Activated CD4-positive, alpha-beta T cell treated with anti-CD3 and anti-CD28 coated beads, Interleukin-10, Interleukin-2, amounts not matched to agents 100 ng/mL and 50 ng/mL, durations not matched to agents 16 hours and 8 hours (primary cell): ENCODE data around the gene C2CD2L.
"Not testable (repeated sequence)": the region's sequence is repeated elsewhere in the genome, so short reads cannot be mapped to it uniquely, and the experiment has no call there.

Experiments used
- DNase-seq: peaks from one replicate; pipeline ENCODE4 v3.0.0-alpha.2; 2020

C2CD2L gene

DNA sequence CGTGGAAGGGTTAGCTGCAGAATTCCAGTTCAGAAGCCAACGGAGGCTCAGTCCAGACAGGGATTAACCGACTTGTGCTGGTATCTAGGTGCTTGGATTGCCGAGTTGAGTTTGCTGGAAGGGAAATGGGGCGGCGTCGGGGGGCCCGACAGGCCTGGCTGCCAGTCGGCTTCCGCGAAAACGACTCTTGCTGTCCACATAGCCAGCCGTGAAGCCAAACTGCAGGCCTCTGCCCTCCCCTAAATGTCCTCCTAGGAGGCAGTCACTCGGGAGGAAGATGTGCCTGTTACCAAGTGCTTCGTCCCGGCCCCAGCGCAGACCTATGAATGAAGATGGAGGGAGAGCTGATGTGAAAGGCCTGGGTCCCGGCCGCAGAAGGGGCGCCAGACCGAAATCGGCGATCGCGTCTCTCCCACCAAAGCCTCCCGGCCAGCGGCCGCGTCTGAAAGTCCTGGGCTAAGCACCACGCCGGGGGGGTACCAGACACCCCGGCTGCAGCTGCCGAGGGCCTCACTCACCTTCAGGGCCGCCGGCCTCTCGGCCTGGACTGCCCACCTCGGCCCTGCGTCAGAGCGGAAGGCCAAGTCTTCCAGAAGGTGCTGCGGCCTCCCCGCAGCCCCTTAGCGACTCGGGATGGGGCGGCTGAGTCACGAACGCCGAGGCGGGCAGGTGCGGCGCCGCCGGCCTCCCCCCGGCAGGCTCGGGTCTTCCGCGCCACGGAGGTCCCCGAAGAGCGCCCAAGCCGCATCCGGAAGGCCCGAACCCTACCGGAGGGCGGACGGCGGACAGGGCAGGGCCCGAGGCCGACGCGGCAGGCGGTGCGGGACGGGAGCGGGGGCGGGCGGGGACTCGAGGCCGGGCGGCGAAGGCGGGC lies 13.0 kb upstream of the C2CD2L start:
- peak; percentile 60 for DNase-seq

DNA sequence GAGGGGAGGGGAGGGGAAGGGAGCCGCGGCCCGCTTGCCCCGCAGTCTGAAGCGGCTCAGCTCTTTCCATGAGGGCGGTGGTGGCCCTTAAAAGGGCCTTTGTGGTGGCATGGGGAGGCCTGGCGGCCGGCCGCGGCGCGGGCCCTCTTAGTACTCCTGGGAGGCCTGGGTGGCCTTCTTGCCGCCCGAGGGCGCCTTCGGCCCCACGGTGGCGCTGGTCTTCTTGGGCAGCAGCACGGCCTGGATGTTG lies 12.4 kb upstream of the C2CD2L start:
- peak; percentile 78 for DNase-seq

DNA sequence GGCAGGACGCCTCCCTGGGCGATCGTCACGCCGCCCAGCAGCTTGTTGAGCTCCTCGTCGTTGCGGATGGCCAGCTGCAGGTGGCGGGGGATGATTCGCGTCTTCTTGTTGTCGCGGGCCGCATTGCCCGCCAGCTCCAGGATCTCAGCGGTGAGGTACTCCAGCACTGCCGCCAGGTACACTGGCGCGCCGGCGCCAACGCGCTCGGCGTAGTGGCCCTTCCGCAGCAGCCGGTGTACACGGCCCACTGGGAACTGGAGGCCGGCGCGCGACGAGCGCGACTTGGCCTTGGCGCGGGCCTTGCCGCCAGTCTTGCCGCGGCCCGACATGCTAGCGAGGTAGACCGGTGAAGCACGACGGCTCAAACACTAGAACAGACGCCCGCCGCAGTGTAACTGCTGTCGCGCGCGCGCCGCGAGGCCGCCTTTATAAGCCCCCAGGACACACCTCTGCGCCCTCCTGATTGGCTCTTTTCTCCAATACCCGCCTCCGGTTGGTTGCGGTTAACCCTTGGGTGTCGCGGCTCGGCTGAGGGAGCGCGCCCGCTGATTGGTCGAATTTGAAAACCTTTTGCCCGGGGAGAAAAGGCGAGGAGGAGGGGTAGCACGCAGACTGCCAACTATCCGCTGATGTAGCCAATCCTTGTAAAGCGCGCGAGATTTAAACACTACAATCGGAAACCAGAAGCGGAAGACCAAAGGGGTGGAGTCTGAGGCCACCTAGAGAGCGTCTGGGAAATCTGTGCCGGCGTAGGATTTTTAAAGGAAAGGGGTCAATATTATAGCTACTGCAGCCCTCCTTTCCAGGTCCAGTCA lies 11.9 kb upstream of the C2CD2L start:
- DNase-seq: peak; percentile 100

DNA sequence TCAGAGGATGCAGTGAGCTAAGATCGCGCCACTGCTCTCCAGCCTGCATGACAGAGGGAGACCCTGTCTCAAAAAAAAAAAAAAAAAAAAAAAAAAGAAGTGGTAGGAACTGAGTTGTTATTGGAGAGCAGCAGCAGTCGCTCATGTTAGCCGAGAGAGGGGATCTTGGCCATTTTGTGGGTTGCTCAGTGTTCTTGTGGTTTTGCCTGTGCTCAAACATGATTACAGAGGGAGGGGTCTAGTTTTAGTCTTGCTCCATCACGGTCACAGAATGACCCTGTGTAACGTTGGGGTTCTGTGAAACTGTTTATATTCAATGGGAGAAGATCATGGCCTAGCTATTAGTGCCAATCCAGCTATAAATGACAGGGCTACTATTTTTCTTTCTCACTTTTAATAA lies 7.4 kb upstream of the C2CD2L start:
- DNase-seq: no peak

DNA sequence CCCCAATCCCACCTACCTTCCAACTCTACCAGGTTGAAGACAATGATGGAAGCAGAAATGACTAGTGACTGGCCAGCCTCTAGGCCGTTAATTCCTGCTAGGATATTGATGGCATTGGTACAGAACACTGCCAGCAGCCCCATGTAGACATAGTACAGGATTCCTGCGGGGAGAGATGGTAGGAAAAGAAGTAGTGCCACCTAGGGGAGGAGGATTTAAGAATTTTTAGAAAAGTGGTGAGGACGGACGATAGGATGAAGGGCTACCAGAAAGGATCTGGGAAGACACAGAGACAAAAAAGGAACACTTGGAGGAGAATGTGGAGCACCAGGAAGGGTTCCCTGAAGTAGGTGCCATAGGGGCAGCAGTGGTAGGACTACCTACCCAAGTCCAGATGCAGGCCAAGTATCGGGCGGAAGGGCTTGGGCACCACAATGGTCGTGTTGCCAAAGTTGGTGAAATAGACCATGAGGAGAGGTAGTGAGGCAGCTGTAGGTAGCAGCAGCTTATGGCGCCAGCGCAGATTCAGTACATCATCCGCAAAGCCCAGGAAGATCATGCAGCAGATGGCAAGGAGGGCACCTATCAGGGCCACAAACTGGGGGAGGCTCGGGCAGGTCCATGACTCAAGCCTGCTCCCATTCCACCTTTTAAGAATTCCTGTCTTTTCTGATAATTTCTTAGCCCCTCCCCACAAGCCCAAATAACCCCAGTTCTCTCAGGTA lies 6.7 kb upstream of the C2CD2L start:
- peak; percentile 30 for DNase-seq

DNA sequence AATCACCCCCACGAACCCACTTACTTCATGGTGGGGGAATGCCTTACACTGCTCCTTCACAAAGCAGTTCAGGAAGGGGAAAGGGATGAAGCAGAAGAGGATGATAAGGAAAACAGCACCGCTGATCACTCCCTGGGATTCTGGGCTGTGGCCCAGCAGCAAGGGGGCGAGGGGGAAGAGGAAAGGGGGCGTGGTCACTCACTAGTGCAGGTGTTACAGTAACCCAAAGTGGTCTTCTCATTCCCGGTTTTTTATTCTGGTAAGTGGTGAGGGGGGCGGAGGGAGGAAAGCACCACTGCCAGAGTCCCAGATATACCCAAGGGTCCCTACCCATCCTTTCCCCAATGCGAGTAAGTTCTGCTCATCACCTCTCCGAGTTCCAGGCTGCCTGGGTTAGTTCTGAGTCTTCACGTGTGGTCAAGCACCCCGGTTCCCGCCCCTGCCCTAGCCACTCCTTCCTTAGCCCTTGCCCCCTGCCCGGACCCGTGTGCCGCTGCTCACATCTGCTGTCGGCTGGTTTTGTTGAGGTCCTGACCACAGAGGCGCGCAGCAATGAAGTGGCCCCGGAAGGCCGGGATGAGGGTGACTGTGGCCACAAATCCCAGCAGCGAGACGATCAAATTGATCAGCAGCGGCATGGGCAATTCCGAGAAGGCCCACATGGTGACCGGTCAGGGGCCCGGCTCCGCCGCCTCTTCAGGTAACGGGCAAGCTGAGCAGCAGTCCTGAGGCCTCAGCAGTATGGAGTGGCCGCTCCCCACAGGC lies 6.0 kb upstream of the C2CD2L start:
- peak; percentile 65 for DNase-seq

DNA sequence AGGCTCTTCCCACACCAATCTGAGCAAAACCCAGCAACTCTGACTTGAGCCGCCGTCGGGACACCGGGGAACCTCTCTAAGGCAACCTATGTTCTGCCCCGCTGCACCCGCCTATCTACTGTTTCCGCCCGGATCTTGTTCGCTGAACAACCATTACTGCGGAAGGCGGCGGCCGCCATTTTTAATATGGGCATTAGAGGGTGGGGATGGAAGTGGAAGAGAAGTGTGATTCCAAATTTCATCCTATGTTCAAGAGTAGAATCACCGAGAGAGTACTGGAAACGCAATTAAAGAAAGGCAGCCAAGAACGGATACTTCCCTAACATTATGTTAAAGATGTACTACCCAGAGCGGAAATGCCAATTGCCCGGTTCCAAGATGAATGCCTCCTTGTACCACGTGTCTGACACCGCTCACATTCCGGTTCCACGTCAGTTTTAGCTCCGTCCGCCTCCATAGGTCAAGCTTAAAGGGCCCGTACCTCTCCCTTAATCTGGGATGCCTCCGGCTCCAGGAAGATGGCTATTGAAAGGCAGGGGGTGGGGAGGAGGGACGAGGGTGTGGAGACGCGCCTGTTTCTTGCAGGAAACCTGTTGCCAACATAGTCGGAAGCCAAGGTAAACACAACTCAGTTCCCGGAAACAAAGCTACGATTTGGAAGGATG lies 5.3 kb upstream of the C2CD2L start, which contains the start of gene DPAGT1:
Gene DPAGT1 (minus strand): TSS at position 95 of the 665 bp plus-strand sequence. CDS start 198 bp downstream, outside the sequence.
- DNase-seq: peak; percentile 94

DNA sequence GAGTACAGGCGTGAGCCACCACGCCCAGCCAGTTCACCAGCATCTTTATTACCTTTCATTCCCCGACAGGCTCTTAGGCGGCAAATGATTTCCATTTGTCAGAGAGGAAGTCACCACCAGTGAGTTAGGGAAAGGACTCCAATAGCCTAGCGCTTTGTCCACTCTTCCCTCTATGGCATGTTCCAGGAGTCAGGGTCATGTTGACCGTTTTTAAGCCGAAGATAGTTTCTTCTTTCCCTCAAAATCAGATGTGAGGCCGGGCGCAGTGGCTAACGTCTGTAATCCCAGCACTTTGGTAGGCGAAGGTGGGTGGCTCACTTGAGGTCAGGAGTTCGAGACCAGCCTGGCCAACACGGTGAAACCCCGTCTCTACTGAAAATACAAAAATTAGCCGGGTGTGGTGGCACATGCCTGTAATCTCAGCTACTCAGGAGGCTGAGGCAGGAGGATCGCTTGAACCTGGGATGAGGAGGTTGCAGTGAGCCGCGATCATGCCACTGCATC lies 3.9 kb upstream of the C2CD2L start:
- not testable (repeated sequence) for DNase-seq

DNA sequence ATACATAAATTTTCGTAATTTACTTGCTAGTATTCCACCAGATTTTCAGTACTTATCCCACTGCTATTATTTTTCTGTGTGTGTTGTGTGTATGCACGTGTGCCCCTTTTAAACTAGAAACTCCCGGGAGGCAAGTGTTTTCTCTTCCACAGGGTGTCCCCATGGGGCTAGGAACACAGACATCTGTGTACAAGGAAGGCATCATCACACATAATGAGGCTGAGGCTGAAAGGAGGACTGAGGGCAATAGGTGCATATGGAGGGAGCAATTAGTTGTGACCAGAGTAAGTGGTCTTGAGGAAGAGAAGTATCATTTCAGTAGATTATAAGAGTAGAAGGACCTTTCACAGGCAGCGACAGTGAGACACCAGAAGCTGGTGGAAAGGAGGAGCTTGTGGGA lies 3.4 kb upstream of the C2CD2L start:
- DNase-seq: no peak

DNA sequence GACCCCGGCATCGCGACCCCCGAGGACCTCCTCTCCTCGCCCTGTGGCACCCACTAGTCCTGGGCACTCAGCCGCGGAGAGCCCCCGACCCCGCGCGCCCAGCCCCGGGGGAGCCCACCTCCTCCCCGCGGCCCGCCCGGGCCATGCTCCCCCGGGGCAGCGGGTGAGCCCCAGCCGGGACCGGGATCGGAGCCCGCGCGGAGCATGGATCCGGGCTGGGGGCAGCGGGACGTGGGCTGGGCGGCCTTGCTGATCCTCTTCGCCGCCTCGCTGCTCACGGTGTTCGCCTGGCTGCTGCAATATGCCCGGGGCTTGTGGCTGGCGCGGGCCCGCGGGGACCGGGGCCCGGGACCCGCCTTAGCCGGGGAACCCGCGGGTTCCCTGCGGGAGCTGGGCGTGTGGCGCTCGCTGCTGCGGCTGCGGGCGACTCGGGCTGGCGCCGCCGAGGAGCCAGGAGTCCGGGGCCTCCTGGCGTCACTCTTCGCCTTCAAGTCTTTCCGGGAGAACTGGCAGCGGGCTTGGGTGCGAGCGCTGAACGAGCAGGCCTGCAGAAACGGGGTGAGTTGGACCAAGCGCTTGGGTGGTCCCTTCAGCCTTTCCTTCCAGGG lies 498 bp downstream of the C2CD2L start:
- no peak for DNase-seq

DNA sequence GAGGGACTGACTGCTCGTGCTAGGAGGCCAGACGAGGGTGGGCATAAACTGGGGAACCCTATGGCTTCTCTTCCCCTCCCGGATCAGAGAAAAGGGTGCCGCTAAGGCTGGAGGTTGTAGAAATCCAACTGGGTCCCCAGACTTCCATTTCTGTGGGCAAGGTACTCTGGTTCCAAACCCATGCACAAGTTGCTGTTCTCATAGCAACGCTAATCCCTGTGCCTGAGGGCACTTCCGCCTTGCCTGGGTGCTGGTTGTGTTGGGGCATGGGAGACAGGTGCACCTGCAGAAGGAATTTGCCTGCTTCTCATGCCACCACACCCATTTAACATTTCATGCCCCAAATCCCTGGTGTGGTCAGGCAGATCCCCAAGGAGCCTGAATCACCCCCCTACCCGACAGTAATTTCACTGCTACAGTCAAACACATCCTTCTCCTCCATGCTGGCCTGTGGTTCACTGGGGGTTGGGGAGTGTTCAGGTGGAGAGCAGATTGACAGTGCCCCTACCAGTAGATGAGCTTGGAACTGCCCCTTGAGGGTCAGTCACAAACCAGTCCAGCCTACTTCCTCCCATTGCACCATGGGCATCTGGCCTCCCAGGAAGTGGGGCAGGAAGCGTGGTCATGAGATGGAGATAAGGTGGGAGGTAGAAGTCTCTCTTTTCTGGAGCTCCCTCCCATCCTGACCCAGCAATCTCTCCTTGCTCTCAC lies 1.2 kb downstream of the C2CD2L start:
- peak; percentile 65 for DNase-seq

DNA sequence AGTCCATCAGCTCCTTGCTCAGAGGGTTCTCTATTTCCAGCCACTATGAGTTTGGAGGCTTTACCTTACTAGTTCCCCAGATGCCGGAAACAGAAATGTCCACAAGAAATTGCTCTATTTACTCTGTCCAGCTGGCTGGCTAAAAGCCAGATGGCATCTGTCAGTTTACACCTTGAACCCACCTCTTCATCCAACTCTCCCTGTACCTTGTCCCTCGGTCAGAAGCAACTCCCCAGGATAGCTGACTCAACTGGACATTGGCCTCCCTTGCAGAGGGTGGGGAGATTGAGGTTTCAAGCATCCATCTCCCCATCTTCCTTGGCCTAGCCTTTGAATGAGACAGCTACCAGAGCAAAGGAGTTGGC lies 1.7 kb downstream of the C2CD2L start:
- DNase-seq: no peak

DNA sequence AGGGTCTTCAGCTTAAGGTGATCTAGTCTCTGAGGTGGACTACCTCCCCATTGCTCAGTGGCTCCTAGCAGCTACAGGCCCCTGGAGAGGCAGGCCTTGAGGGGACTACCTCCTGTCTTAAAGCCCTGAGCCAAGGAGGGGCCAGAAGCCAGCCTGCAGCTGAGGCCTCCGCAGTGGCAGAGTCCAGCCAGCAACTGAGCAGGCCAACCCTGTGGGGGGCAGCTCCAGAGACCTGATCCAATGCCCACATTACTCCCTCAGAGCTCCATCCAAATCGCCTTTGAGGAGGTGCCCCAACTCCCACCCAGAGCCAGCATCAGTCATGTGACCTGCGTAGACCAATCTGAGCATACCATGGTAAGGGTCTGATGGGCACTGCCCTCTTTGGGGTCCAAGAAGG lies 2.7 kb downstream of the C2CD2L start:
- DNase-seq: no peak

DNA sequence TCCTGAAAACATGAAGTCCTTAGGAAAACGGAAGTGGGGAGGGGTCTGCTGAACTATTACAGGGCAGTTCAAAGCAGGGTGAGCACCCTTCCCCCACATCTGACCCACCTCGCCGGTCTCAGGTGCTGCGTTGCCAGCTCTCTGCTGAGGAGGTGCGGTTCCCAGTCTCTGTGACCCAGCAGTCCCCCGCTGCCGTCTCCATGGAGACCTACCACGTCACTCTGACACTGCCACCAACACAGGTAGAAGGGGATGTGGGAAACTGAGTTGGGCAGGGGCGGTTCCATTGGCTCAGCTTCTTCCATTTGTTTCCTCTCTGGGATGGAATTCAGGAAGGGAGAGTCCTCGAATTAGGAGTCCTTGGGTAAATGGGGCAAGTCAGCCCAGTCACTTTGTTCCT lies 3.3 kb downstream of the C2CD2L start:
- DNase-seq: no peak

DNA sequence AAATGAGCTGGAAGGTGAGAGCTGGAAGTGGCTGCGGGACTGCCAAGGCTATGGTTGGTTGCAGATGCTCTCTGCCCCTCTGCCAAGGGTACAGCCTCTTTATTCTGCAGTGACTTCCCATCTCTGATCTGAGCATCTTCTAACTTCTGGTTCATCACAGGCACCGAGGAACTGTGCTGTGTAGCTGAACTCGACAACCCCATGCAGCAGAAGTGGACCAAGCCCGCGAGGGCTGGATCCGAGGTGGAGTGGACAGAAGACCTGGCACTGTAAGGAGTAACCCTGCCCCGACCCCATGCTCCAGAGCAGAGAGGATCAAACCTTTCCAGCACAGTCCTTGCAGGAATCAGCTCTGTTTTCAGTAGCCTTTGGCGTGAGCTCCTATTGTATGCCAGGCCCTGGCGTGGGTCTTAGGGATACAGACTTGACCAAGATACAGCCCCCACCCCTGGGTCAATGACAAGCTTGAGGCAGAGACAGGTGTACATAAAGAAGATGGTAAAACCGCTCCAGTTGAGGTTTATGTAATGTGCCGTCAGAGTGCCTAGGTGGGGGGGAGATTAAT lies 4.3 kb downstream of the C2CD2L start:
- DNase-seq: no peak

DNA sequence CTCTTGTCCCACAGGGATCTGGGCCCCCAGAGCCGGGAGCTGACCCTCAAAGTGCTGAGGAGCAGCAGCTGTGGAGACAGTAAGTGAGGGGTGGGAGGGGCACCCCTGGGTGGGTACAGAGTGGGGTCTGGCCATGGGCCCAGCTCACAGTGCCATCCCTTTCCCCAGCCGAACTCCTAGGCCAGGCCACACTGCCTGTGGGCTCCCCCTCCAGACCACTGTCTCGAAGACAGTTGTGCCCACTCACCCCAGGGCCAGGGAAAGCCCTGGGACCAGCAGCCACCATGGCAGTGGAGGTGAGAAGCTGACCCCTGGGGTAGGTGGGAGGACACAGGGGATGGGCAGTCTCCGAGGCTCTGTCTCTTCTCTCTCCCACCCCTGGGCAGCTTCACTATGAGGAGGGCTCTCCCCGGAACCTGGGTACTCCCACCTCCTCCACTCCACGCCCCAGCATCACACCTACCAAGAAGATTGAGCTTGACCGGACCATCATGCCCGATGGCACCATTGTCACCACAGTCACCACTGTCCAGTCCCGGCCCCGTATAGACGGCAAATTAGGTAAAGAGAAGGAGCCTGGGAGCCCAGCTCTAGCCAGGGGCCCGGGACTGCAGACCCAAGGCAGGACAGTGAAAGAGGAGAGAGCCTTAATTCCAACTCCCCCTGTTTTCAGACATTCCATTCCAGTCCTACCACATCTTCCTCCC lies 5.3 kb downstream of the C2CD2L start:
- DNase-seq: no peak

DNA sequence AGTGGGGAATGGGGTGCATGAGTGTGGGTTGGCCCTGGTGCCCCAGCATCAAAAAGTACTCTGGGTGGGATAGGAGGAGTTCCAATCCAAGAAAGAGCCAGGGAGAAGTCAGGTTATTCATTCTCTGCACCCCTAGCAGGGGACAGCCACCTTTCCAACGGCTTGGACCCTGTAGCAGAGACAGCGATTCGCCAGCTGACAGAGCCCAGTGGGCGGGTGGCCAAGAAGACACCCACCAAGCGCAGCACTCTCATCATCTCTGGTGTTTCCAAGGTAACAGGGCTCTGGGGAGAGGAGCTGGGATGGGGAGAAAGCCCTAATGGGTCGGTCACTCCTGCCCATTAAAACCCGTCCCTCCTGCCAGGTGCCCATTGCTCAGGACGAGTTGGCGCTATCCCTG lies 6.6 kb downstream of the C2CD2L start:
- DNase-seq: no peak

DNA sequence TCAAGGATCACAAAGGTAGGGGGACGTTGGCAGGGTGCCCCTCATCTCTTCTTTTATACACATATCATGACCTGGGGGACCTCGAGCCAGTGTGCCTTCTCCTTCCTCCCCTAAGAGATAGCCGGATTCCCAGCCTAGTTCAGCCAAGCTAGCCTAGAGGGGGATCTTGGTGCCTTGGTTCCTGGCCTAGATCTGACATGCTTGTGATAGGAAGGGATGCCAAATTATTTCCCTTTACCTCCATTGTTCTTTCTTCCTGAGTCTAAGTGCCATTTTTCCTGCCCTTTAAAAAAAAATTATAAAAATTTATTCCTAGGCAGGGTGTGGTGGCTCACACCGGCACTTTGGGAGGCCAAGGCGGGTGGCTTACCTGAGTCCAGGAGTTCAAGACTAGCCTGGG lies 7.2 kb downstream of the C2CD2L start:
- no peak for DNase-seq

DNA sequence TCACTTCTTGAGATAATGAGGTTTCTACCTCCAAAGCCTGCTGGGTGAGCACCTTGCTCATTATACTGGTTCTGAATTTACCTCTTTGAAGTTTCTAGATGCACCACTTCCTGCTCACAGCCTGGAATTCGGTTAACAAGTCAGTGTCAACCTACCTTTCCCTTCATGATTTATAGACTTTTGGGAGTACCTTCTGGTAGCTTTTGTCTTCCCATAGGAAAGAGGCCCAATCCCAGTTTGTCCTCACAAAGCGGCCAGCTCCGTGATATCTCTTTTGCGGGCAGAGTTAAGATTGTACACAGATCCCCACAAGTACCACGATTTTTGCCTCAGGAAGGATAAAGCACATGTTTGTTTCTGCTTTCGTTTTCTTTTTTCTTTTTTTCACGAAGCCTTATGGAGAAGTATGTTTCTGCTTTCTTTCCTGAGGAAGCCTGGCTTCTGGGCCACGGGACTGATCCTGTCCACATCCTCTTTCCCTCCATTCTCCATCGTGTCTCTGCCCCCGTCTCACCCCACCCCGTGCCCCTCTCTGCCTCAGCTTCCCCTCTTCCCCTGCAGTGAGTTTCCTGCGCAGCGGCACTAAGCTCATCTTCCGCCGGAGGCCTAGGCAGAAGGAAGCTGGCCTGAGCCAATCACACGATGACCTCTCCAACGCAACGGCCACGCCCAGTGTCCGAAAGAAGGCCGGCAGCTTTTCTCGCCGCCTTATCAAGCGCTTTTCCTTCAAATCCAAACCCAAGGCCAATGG lies 8.5 kb downstream of the C2CD2L start:
- DNase-seq: peak; percentile 41
